ENCODE results near the gene GNAO1.

Gene GNAO1

GRCh38 chr16:56315955-56316354 lies 124.7 kb downstream of the GNAO1 start:
- no peak for FAIRE-seq

- no peak for FAIRE-seq
Observed at GRCh38 chr16:56316545-56316944, 125.3 kb downstream of the GNAO1 start.

GRCh38 chr16:56317998-56318826 lies 126.9 kb downstream of the GNAO1 start:
- no peak for FAIRE-seq

- FAIRE-seq, result no peak
Observed at GRCh38 chr16:56318827-56319140, 127.5 kb downstream of the GNAO1 start.

- FAIRE-seq, result no peak
Observed at GRCh38 chr16:56319376-56319775, 128.1 kb downstream of the GNAO1 start.

- no peak for FAIRE-seq
Observed at GRCh38 chr16:56320056-56320455, 128.8 kb downstream of the GNAO1 start.

- no peak for FAIRE-seq
Observed at GRCh38 chr16:56320811-56321558, 129.7 kb downstream of the GNAO1 start.

GRCh38 chr16:56321571-56321970 lies 130.3 kb downstream of the GNAO1 start:
- no peak for FAIRE-seq

GRCh38 chr16:56324406-56324805 lies 133.1 kb downstream of the GNAO1 start:
- no peak for FAIRE-seq

GRCh38 chr16:56325956-56326355 lies 134.7 kb downstream of the GNAO1 start:
- FAIRE-seq, result no peak

- no peak for FAIRE-seq
Observed at GRCh38 chr16:56327071-56327928, 136.0 kb downstream of the GNAO1 start.

- no peak for FAIRE-seq
Observed at GRCh38 chr16:56327929-56328258, 136.6 kb downstream of the GNAO1 start.

GRCh38 chr16:56328276-56329022 lies 137.2 kb downstream of the GNAO1 start:
- FAIRE-seq, result no peak

- FAIRE-seq, result no peak
Observed at GRCh38 chr16:56329887-56330286, 138.6 kb downstream of the GNAO1 start.

- FAIRE-seq, result no peak
Observed at GRCh38 chr16:56330476-56330875, 139.2 kb downstream of the GNAO1 start.

GRCh38 chr16:56331399-56331798 lies 140.1 kb downstream of the GNAO1 start:
- FAIRE-seq, result no peak

GRCh38 chr16:56331915-56332314 lies 140.6 kb downstream of the GNAO1 start:
- no peak for FAIRE-seq

- no peak for FAIRE-seq
Observed at GRCh38 chr16:56332464-56333079, 141.3 kb downstream of the GNAO1 start.

- no peak for FAIRE-seq
Observed at GRCh38 chr16:56334761-56335160, 143.5 kb downstream of the GNAO1 start.

- FAIRE-seq, result no peak
Observed at GRCh38 chr16:56336071-56336688, 144.9 kb downstream of the GNAO1 start.

GRCh38 chr16:56336711-56337110 lies 145.4 kb downstream of the GNAO1 start:
- no peak for FAIRE-seq

Measured in colon (tissue), 2 donors.